ENCODE results near the gene AMMECR1. TPM values are rescaled to one million over a fixed set of nuclear protein-coding genes. Genes with fewer than 3 reads are reported as not detected.
"Not testable (repeated sequence)": the region's sequence is repeated elsewhere in the genome, so short reads cannot be mapped to it uniquely, and the experiment has no call there.

Gene AMMECR1
- total RNA-seq, 4 donors from 2014 or later: 7.4 to 18.9 (median 12.6) TPM

- WGBS: 75% methylated on average over 11 of the region's 11 CpGs
- no peaks in the 10 kb centered on the region for H3K9me3 ChIP-seq
- H3K4me3 ChIP-seq: no peak overlapping the region
- TF ChIP-seq POLR2A (IDR thresholded peaks at IDR 0.05) (no peak), POLR2AphosphoS5 (IDR thresholded peaks at IDR 0.05) (no peak), EP300 (IDR thresholded peaks at IDR 0.05) (no peak), CTCF (IDR thresholded peaks at IDR 0.05) (no peak)
- peaks cover 6% of the 10 kb centered on the region for H3K4me1 ChIP-seq
- no peak overlapping the region for H3K27ac ChIP-seq
- H3K36me3 ChIP-seq: no peaks in the 10 kb centered on the region
- DNase-seq (ENCODE audit: low spot score in 2 of 2): no peak
- H3K27me3 ChIP-seq: no peaks in the 10 kb centered on the region
Observed at GRCh38 chrX:110341189-110342035, 23.5 kb upstream of the AMMECR1 start.

- no peak overlapping the region for H3K27ac ChIP-seq
- DNase-seq (ENCODE audit: low spot score in 2 of 2): no peak
- peaks cover 6% of the 10 kb centered on the region for H3K4me1 ChIP-seq
- no peaks in the 10 kb centered on the region for H3K9me3 ChIP-seq
- no peaks in the 10 kb centered on the region for H3K27me3 ChIP-seq
- no peaks in the 10 kb centered on the region for H3K36me3 ChIP-seq
- WGBS: 37% methylated on average over 4 of the region's 4 CpGs
- no peak overlapping the region for H3K4me3 ChIP-seq
- TF ChIP-seq POLR2A (IDR thresholded peaks at IDR 0.05) (no peak), POLR2AphosphoS5 (IDR thresholded peaks at IDR 0.05) (no peak), EP300 (IDR thresholded peaks at IDR 0.05) (no peak), CTCF (IDR thresholded peaks at IDR 0.05) (no peak)
Observed at GRCh38 chrX:110338935-110339334, 21.1 kb upstream of the AMMECR1 start.

GRCh38 chrX:110333458-110333857, 15.6 kb upstream of the AMMECR1 start:
- H3K36me3 ChIP-seq; H3K9me3 ChIP-seq; H3K4me1 ChIP-seq; H3K4me3 ChIP-seq; DNase-seq (ENCODE audit: low spot score in 2 of 2); H3K27ac ChIP-seq; H3K27me3 ChIP-seq: not testable (repeated sequence)
- WGBS: 82% methylated on average over 1 of the region's 1 CpG

- no peak for TF ChIP-seq EP300 (IDR thresholded peaks at IDR 0.05)
- TF ChIP-seq POLR2A (IDR thresholded peaks at IDR 0.05): no peak
- TF ChIP-seq CTCF (IDR thresholded peaks at IDR 0.05): no peak
- no peak for TF ChIP-seq POLR2AphosphoS5 (IDR thresholded peaks at IDR 0.05)
- no peaks in the 10 kb centered on the region for H3K4me1 ChIP-seq
- H3K4me3 ChIP-seq: no peak overlapping the region
- H3K36me3 ChIP-seq: no peaks in the 10 kb centered on the region
- no peaks in the 10 kb centered on the region for H3K9me3 ChIP-seq
- 52% methylated on average over 3 of the region's 3 CpGs for WGBS
- no peak for DNase-seq (ENCODE audit: low spot score in 2 of 2)
- no peak overlapping the region for H3K27ac ChIP-seq
- H3K27me3 ChIP-seq: no peaks in the 10 kb centered on the region
Observed at GRCh38 chrX:110331444-110332030, 13.7 kb upstream of the AMMECR1 start.

- H3K27me3 ChIP-seq; H3K27ac ChIP-seq; H3K9me3 ChIP-seq; H3K4me1 ChIP-seq; H3K36me3 ChIP-seq; DNase-seq (ENCODE audit: low spot score in 2 of 2); H3K4me3 ChIP-seq: not testable (repeated sequence)
- WGBS: 57% methylated on average over 1 of the region's 1 CpG
Observed at GRCh38 chrX:110328613-110329012, 10.7 kb upstream of the AMMECR1 start.

- DNase-seq (ENCODE audit: low spot score in 2 of 2): no peak
- no peaks in the 10 kb centered on the region for H3K9me3 ChIP-seq
- TF ChIP-seq POLR2AphosphoS5 (IDR thresholded peaks at IDR 0.05) (no peak), CTCF (IDR thresholded peaks at IDR 0.05) (no peak), EP300 (IDR thresholded peaks at IDR 0.05) (no peak), POLR2A (IDR thresholded peaks at IDR 0.05) (no peak)
- no peak overlapping the region for H3K27ac ChIP-seq
- H3K4me3 ChIP-seq: no peak overlapping the region
- H3K27me3 ChIP-seq: no peaks in the 10 kb centered on the region
- H3K36me3 ChIP-seq: no peaks in the 10 kb centered on the region
- 77% methylated on average over 1 of the region's 1 CpG for WGBS
- no peaks in the 10 kb centered on the region for H3K4me1 ChIP-seq
Observed at GRCh38 chrX:110327336-110327735, 9.5 kb upstream of the AMMECR1 start.
